Central memory CD8-positive, alpha-beta T cell (primary cell): Measurements from ENCODE around the gene ANKRD65.
A peak's percentile ranks its signal among the peaks of the same experiment; 100 is the strongest.

Experiments used
- ATAC-seq: fragments of 150-1000 bp; cut with Tn5 transposase; replicated peaks from 2 replicates; pipeline ENCODE4 v1.10.0; 2022; ENCODE audit warnings: mild to moderate bottlenecking, moderate FRiP score, moderate number of reproducible peaks; ENCODE audit not compliant: poor library complexity, severe bottlenecking; ENCODE audit errors: extremely low read depth
- DNase-seq, 2 donors: peaks; one replicate each; pipeline ENCODE4 v3.0.0; 2021; ENCODE audit warnings: low spot score in 2 of 2
- H3K27ac Mint-ChIP-seq: one replicate; pipeline ENCODE4 v1.8.0; 2022; ENCODE audit warnings: low read depth, mild to moderate bottlenecking, moderate library complexity, mixed read lengths
- H3K27me3 Mint-ChIP-seq: one replicate; pipeline ENCODE4 v1.8.0; 2022; ENCODE audit warnings: mixed read lengths
- H3K36me3 Mint-ChIP-seq: one replicate; pipeline ENCODE4 v1.8.0; 2022; ENCODE audit warnings: mild to moderate bottlenecking, moderate library complexity, mixed read lengths; ENCODE audit not compliant: insufficient read depth
- H3K4me1 Mint-ChIP-seq: one replicate; pipeline ENCODE4 v1.8.0; 2022; ENCODE audit warnings: mixed read lengths
- H3K4me3 Mint-ChIP-seq: one replicate; pipeline ENCODE4 v1.8.0; 2022; ENCODE audit warnings: mild to moderate bottlenecking, moderate library complexity, mixed read lengths
- H3K9me3 Mint-ChIP-seq: one replicate; pipeline ENCODE4 v1.8.0; 2022; ENCODE audit warnings: mixed read lengths

The ANKRD65 gene

DNA sequence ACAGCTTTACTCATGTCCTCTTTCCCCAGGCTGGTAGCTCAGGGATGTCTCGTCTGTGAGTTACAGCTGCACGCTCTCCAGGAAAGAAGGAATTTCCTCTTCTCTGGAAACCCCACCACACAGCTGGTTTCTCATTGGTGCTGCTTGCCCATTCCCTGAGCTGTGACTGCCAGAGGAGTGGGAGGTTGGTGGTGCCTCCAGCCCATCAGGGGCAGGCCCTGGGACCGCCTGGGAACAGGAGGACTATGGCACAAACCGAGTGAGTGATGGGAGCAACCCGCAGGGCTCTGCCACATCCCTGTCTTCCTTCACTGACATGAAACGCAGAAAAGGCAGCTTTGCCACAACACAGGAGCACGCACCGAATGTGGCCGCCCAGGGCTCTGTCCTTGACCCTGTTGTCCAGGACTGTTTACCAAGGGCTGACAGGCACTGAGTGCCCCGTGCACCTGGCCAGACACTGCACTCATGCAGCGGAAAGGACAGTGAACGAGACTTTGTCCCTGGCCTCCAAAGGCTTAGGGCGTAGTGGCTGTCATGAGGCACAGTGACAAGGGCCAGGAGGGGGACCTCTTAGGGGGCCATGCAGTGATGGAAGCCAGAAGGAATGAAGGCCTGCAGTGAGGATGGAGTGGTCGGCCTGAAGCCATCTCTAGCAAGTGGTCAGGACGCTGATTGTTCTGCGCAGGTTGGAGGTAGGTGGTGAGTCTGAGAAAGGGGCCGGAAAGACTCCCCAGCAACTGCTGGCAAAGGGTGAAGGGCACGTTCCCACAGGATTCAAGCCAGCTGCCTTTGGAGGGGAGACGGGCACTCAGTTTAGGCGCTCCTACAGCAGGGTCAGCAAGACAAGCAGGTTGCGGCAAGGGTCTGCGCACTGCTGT lies 20.3 kb downstream of the ANKRD65 start:
- Mint-ChIP-seq H3K27ac (peak overlapping the region; percentile 93), H3K36me3 (peaks cover 60% of the 10 kb centered on the region), H3K27me3 (no peaks in the 10 kb centered on the region), H3K9me3 (no peaks in the 10 kb centered on the region), H3K4me3 (peak overlapping the region; percentile 91), H3K4me1 (peaks cover 40% of the 10 kb centered on the region)
- no peak for DNase-seq
- no peak for ATAC-seq

DNA sequence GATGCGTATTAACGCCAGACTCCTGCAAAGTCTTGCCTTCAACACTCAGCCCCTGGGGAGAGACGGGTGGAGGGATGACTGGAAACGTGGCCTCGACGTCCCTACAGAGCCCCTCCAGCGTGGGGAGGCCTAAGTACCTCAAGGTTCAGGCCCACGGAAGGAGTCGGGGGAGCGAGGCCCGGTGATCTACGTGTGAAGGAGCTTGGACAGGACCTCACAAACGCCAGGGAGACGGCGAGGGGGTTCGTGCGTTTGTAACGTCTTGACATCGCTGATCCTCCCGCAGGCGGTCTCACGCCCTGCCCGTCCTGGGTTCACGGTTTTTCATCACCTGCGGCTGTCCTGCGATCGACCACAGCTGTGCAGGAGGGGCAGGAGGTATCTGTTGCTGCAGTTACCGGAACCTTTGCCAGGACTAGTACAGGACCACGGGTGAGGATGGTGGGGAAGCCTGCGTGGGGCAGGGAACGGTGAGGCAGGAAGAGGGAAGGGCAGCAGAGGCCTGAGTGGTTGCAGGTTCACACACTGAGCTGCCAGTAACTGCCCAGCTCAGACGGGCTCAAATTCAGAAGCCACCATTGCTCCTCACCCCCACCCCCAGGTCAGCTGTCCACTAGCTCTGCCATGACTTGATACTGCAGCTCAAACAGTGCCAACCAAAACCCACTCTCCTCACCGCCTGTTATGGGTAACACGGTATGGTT lies 21.1 kb downstream of the ANKRD65 start:
- H3K27me3 Mint-ChIP-seq, result no peaks in the 10 kb centered on the region
- peak overlapping the region; percentile 93 for H3K27ac Mint-ChIP-seq
- H3K36me3 Mint-ChIP-seq, result peaks cover 61% of the 10 kb centered on the region
- no peak for ATAC-seq
- H3K4me1 Mint-ChIP-seq, result peaks cover 43% of the 10 kb centered on the region
- H3K9me3 Mint-ChIP-seq, result no peaks in the 10 kb centered on the region
- no peak for DNase-seq
- H3K4me3 Mint-ChIP-seq, result peak overlapping the region; percentile 91

DNA sequence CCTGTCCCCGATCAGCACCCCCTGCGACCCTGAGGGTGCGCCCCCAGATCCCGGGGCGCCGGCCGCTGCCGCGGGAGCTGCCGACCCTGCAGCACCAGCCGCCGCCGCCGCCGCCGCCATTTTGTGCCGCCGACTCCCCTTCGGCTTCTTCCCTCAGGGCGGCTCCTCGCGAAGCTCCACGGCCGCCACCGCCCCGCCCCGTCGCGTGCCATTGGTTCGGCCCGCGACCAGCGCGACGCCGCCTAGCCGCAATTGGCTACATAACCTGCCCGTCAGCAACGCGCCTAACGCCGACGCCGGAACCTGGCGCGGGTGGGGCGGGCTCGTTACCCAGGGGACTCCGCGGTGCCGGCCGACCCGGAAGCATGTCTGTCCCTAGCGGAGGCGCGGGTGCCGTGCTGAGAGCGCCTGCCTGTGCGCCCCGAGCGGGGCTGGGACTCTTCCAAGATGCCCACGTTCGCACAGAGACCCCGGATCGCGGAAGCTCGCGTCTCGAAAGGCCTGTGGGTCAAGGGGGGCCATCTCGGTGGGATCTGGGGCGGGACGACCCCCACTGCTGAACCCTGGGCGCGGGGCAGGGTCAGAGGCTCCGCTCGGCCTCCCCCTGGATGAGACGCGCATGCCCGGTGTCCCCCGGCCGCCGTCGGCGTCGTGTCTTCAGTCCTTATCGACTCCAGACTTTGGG lies 21.7 kb downstream of the ANKRD65 start, which contains the start of gene CCNL2:
Gene CCNL2, minus strand, starts transcription at position 149 of the 685 bp plus-strand sequence. Its CDS starts 29 bp downstream, at position 120.
- DNase-seq, result peak; percentile 95 to 99
- Mint-ChIP-seq H3K27me3 (no peaks in the 10 kb centered on the region), H3K4me1 (peaks cover 46% of the 10 kb centered on the region), H3K27ac (peak within 1 kb of the TSS; percentile 93), H3K9me3 (no peaks in the 10 kb centered on the region), H3K4me3 (peak within 1 kb of the TSS; percentile 91), H3K36me3 (peaks cover 63% of the 10 kb centered on the region)
- ATAC-seq, result peak; percentile 98

DNA sequence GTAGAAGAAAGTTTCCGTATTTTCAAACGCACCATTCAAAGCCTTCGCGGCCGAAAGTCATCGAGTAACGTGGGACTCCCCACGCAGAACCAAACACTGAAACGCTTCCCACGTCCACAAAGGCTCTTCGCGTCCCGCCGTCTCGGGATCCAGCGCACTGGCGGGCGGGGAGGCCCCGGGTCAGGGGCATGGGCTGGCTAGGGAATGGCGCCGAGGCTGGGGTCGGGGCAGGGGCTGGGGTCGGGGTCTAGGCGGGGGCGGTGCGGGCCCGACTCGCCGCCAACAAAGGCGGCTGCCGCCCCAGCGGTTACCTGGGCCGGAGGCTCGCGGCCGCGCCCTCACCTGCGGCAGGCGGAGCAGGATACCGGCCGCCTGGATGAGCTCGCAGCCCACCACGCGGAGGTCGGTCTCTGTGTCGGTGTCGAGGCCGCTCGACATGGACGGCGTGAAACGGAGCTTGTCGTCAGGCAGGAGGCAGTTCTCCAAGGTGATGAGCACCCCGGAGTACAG lies 22.3 kb downstream of the ANKRD65 start:
- Mint-ChIP-seq H3K9me3 (no peaks in the 10 kb centered on the region), H3K27me3 (no peaks in the 10 kb centered on the region), H3K4me3 (peak overlapping the region; percentile 91), H3K36me3 (peaks cover 63% of the 10 kb centered on the region), H3K4me1 (peaks cover 44% of the 10 kb centered on the region), H3K27ac (peak overlapping the region; percentile 93)
- ATAC-seq (no peak), DNase-seq (no peak)

DNA sequence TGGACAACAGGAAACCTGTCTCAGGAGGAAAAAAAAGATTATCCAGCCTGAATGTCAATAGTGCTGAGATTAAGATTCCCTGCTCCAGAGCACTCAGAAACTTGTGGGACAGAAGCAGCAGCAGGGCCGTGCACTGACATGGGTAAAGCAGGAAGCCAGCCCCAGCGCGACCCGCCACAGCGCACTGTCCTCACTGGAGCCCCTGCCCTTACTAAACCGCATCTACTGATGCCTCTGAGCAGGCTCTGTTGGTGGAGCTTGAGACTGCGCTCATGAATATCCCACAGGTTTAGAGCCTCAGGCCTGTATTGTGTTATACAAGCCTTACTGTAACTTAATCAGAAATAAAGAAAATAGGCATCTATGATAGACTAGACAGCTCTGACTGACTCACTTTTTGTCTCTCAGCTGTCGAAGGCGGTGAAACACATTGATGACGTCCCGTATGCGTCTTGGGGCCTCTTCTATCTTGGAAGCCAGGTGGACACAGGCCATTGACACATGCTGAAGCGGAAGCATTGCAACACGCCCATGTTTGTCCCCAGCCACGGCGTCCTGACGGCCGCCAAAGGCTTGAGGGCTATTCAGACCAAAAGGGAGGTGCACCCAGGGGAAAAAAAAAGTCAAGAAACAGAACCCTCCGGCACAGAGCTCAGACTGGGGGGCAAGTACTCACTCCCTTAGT lies 23.1 kb downstream of the ANKRD65 start:
- Mint-ChIP-seq H3K36me3 (peaks cover 64% of the 10 kb centered on the region), H3K4me1 (peaks cover 40% of the 10 kb centered on the region), H3K27me3 (no peaks in the 10 kb centered on the region), H3K4me3 (peak overlapping the region; percentile 91), H3K27ac (peak overlapping the region; percentile 77), H3K9me3 (no peaks in the 10 kb centered on the region)
- DNase-seq, result no peak
- ATAC-seq, result no peak

DNA sequence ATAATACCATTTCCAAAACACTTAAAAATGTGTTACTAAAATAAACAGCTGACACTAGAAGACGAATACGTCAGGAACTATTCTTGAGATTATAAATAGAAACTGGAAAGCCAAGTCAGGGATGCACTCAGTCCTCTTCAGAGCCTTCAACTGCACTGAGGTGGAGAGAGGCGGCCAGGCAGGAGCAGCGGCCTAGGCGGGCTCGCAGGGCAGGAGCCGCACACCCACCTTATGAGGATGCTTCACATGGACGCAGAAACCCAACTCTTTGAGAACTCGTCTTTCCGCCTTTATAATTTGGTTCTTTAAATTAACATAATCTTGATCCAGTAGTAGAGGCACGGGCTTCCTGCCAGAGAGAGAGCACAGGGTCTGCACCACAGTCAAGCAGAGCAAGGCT lies 25.9 kb downstream of the ANKRD65 start:
- no peaks in the 10 kb centered on the region for H3K27me3 Mint-ChIP-seq
- peaks cover 69% of the 10 kb centered on the region for H3K36me3 Mint-ChIP-seq
- DNase-seq (no peak), ATAC-seq (no peak)
- H3K4me3 Mint-ChIP-seq, result no peak overlapping the region
- peaks cover 26% of the 10 kb centered on the region for H3K4me1 Mint-ChIP-seq
- no peaks in the 10 kb centered on the region for H3K9me3 Mint-ChIP-seq
- no peak overlapping the region for H3K27ac Mint-ChIP-seq

DNA sequence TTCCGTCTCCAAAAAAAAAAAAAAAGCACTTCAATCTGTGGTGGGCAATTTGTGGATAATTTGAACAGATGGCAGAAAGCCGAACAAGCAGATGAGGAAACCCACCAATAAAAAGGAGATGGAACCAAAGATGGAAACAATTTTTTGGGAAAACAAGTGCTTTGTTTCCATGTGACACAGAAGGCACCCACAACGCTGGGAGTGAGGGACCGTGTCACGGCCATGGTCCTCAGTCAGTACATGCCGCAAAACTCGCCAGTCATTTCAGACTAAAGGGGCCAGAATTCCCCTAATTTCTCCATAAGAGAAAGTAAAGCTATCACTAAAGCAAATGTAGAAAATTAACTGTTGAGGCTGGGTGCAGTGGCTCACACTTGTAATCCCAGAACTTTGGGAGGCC lies 27.0 kb downstream of the ANKRD65 start:
- Mint-ChIP-seq H3K4me3 (no peak overlapping the region), H3K27ac (no peak overlapping the region), H3K27me3 (no peaks in the 10 kb centered on the region), H3K9me3 (no peaks in the 10 kb centered on the region), H3K4me1 (peaks cover 18% of the 10 kb centered on the region), H3K36me3 (peaks cover 76% of the 10 kb centered on the region)
- ATAC-seq, result no peak
- DNase-seq, result no peak

DNA sequence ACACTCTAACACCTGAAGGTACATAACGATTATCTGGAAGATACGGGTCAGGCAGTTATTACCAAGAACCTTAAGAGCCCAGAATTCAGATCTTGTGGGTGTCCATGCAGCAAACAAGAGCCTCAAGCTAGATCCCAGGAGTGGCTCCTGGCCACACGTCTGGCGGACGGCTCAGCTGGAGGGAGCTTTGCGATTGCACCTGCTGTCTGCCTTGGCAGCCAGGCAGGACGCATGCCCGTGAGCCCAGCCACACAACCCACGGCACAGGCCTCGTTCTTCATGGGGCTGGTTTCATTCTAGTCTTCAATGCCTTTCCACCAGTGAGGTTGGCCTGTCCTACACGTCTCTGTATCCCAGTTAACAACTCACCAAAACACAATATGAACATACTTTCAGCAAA lies 27.6 kb downstream of the ANKRD65 start:
- Mint-ChIP-seq H3K4me3 (no peak overlapping the region), H3K9me3 (no peaks in the 10 kb centered on the region), H3K4me1 (peaks cover 18% of the 10 kb centered on the region), H3K36me3 (peaks cover 83% of the 10 kb centered on the region), H3K27me3 (no peaks in the 10 kb centered on the region), H3K27ac (no peak overlapping the region)
- DNase-seq, result no peak
- no peak for ATAC-seq

DNA sequence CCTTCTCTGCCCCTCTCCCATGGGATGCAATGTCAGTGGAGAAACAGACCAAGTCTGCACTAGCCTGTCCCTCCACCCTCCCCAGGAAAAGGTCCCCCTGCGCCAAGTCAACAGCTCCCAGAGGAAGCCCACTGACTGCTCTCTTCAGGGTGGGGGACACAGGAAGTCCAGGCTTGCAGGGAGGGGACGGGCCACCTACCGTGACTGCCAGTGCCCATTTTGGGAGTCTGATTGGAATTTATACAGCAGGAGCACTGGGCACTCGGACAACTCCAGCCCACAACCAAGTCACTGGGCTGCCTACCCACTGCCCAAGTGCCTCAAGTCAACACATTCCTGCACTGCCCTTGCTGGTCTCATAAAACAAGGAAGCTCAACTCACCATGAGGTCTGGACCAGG lies 28.1 kb downstream of the ANKRD65 start:
- Mint-ChIP-seq H3K9me3 (no peaks in the 10 kb centered on the region), H3K36me3 (peaks cover 83% of the 10 kb centered on the region), H3K4me3 (no peak overlapping the region), H3K4me1 (peaks cover 15% of the 10 kb centered on the region), H3K27me3 (no peaks in the 10 kb centered on the region), H3K27ac (no peak overlapping the region)
- no peak for DNase-seq
- no peak for ATAC-seq

DNA sequence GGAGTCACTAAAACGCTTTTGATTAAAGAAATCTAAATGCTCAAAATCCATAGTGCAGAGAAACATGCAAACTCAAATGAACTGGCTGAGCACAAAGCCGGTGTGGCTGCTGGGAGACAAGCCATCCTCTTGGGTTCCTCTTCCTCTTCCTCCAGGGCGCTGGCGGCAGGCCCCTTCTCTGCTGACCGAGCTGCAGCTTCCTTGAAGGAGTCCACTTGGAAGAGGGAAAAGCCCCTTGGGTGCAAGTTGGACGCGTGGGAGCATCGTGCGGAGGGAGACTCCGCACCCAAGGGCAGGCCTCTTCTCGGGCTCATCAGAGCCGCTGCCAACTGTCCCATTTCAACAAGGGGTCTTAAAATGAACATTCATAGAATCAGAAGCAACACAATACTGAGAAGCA lies 29.9 kb downstream of the ANKRD65 start:
- Mint-ChIP-seq H3K4me3 (no peak overlapping the region), H3K36me3 (peaks cover 89% of the 10 kb centered on the region), H3K27me3 (no peaks in the 10 kb centered on the region), H3K9me3 (no peaks in the 10 kb centered on the region), H3K4me1 (peaks cover 11% of the 10 kb centered on the region), H3K27ac (no peak overlapping the region)
- no peak for ATAC-seq
- no peak for DNase-seq

DNA sequence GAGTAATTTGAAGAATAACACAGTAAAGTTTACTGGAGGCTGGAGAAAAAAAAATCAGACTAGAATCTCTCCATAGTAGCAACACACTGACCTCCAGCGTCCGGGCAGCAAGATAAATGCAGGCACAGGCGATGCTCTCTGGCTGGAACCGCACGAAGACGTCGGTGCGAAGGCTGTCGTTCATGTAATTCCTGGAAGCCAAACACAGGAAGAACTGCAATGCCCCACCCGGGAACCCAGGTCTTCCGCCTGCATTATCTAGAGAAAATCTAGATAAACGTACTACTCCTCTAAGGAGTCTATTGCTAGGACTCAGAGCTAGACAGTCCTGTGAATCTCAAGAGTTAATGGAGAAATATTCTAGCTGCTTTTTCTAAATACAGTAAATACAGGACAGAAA lies 30.4 kb downstream of the ANKRD65 start:
- ATAC-seq, result no peak
- H3K4me3 Mint-ChIP-seq, result no peak overlapping the region
- H3K27me3 Mint-ChIP-seq, result no peaks in the 10 kb centered on the region
- DNase-seq, result no peak
- no peaks in the 10 kb centered on the region for H3K9me3 Mint-ChIP-seq
- H3K36me3 Mint-ChIP-seq, result peaks cover 90% of the 10 kb centered on the region
- H3K4me1 Mint-ChIP-seq, result peaks cover 10% of the 10 kb centered on the region
- H3K27ac Mint-ChIP-seq, result no peak overlapping the region

DNA sequence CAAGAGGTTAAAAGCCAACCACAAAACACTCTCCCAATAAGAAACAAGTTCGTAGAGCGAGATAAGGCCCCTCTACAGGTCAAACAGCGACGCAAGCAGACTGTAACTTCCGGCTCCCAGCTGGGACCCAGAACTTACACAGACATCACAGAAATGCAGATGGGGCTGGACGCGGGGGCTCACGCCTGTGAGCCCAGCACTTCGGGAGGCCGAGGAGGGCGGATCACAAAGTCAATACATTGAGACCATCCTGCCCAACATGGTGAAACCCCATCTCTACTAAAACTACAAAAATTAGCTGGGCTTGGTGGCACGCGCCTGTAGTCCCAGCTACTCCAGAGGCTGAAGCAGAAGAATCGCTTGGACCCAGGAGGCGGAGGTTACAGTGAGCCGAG lies 33.0 kb downstream of the ANKRD65 start:
- Mint-ChIP-seq H3K9me3 (no peaks in the 10 kb centered on the region), H3K27ac (no peak overlapping the region), H3K4me1 (no peaks in the 10 kb centered on the region), H3K27me3 (no peaks in the 10 kb centered on the region), H3K4me3 (no peak overlapping the region), H3K36me3 (peaks cover 67% of the 10 kb centered on the region)
- no peak for ATAC-seq
- no peak for DNase-seq
